ENCODE measurements around the gene ZNF385A.
"Not testable (repeated sequence)": the region's sequence is repeated elsewhere in the genome, so short reads cannot be mapped to it uniquely, and the experiment has no call there.

The ZNF385A gene

GRCh38 chr12:54352891-54353874 lies 31.4 kb downstream of the ZNF385A start:
- DNase-seq, result peak; percentile 66

- peak; percentile 66 for DNase-seq
Observed at GRCh38 chr12:54352022-54352531, 32.5 kb downstream of the ZNF385A start.

DNA sequence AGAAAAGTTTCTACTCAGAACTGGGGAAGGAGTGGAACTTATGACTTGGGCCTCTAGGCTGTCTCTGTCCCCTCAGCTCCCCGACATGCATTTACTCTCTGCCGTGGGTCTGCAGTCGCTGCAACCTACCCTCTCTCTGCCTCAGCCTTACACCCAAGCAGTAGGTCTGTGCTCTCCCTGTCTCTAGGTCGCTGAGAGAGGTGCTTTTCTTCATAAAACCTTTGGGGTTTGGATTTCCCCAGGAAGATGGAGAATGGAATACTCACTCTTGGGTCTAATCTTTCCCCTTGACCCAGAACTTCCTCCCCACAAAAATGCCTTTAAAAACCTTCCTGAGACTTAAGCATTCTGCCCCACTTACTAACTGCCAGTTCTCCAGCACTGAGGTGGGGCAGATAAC lies 33.2 kb downstream of the ZNF385A start:
- DNase-seq, result no peak

DNA sequence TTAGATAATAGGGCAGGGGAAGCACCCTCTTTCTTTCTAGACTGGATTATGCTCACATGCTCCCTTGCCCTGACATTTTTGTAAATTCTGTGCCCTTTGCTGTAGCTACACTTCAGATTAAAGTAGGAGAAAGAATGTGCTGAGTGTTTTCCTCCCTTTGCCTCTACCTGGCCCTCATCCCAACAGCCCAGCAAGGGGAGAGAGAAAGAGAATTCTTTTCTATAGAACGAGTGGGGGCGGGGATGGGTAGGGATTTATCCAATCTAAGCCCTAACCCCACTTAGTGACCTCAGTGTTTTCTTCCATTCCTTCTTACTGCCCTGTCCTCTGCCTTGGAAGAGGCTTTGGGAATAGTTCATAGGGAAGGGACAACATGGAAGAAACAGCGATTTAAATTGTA lies 33.8 kb downstream of the ZNF385A start:
- no peak for DNase-seq

GRCh38 chr12:54349679-54350078 lies 34.9 kb downstream of the ZNF385A start:
- DNase-seq, result no peak

- DNase-seq, result no peak
Observed at GRCh38 chr12:54349036-54349435, 35.5 kb downstream of the ZNF385A start.

- DNase-seq, result no peak
Observed at GRCh38 chr12:54341378-54342300, 42.9 kb downstream of the ZNF385A start.

DNA sequence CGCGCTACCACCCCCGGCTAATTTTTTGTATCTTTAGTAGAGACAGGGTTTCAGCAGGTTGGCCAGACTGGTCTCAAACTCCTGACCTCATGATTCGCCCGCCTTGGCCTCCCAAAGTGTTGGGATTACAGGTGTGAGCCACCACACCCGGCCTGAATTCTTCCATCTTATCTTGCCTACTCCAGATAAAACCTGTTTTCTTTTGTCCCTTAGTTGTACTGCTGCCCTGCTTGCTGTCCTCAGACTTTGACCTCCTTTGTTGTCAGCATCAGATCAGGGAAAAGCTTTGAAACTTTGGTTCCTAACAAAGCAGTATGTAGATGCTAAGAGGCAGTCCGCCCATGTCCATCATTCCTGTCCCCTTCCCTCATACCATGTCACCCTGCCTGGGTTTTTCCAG lies 43.7 kb downstream of the ZNF385A start:
- DNase-seq, result no peak

DNA sequence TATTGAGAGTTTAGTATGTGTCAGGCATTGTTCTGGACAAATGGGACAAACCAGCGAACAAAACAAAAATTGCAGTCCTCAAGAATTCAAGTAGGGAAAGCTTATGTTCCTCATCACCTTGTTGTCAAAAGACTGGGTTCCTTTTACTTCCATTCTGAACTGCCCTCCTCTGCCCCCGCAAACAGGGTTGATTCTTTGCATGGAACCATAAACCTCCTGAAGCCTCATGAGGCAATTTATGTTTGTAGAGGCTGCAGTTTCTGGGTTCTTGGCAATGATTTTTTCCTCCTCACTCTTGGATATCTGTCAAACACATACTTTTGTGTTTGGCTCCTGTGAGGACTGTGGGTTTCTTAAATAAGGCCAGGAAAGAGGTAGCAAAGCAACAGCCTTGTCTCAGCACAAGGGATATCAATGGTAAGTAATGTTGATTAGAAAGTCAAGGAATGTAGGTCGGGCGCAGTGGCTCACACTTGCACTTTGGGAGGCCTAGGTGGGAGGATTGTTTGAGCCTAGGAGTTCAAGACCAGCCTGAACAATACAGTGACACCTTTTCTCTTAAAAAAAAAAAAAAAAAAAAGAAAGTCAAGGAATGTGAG lies 45.7 kb downstream of the ZNF385A start:
- DNase-seq, result no peak

DNA sequence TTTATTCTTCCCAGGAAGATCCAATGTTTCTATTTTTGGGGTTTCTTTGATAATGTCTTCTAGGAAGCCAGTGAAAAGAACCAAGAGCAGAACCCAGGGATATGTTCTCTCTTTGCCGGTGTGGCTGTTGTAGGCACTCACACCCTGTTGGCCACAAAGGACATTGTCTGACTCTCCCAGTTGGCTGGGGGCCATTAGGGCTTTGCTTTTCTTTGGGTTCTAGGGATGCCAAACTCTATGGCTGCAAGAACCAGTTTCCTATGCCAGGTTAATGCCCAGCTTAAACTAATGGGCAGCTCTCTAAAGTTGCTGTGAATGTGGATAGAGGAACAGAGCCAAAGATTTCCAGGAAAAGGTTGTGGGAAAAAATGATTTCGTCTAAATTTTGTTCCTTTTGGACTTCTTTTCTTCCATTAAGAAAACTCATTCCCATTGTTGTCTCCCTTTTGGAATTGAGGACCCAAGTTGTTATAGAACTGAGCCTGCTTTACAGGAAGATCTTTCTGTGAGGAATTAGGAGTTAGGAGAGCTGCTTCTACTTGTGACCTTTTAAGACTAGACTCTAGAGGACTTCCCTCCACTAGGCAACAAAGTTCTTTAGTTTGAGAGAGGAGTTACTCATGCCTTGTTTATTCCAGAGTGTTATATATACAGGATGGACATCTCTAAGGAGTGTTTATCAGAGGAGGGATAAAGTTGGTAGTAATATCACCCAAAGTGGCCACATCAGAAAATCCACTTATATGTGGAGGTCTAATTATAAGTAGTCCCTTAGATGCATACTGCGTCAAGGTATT lies 46.5 kb downstream of the ZNF385A start:
- DNase-seq, result no peak

DNA sequence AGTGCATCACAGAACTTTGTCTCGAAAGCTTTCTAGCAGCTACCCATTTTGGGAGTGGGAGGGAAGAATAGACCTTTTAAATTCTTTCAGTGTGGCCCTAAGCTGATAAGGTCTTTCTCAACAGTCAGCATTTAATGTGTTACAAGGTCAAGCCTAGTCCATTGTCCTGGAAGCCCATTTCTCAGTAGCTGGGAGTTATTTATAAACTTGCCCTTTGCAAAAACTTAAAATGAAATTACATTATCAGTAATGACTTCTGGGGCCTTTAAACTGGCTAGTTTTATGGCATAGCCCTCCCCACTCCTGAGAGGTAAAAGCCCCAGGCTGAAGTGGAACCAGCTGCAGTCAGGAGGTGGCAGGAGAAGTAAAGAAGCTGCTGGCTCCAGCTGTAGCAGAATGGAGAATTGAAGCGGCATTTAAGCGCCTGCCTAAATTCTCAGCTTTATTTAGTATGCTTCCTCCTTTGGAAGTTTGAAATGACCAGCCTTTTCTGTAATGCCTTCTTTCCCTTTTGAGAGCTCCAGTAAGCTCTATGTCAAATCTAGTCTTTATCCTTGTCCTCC lies 47.2 kb downstream of the ZNF385A start:
- DNase-seq, result no peak

DNA sequence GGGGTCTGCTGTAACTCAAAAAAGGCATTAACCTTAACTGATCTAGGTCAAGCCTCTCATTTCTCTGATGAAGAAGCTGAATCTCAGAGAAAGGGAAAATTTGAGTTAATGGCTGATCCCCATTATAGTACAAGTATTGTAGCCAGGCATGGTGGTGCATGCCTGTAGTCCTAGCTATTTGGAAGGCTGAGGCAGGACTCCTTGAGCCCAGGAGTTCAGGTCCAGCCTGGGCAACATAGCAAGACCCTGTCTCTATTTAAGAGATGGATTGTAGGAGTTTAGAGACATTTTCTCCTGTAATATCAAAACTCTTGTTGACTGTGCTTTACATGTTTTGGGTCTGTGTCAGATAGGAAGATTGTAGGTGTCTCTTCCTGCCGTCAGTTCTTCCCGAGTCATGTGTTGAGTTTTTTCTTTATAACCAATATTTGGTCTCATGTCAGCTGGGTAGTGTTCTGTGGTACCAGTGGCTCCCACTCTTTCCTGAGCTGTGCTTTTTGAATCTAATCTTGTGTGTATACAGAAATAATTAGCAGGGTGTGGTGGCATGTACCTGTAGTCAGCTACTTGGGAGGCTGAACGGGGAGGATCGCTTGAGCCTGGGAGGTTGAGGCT lies 51.0 kb downstream of the ZNF385A start:
- DNase-seq, result no peak

DNA sequence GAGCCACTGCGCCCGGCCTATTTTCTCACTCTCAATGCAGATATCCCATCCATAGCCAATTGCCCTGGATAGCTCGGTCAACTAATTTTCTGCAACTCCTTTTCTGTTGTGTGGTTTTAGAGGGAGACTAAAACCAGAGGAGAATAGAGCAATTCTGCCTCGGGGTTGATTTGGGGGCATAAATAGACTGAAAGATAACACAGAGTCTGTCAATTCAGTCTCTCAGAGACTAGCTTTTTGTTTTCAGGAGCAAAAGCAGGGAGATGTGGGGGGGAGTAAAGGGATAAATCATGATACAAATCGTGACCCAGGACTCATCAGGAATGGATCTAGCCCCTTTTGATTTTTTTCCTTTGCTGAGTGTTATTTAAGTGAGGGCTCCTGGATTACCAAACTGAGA lies 53.1 kb downstream of the ZNF385A start:
- DNase-seq, result no peak

DNA sequence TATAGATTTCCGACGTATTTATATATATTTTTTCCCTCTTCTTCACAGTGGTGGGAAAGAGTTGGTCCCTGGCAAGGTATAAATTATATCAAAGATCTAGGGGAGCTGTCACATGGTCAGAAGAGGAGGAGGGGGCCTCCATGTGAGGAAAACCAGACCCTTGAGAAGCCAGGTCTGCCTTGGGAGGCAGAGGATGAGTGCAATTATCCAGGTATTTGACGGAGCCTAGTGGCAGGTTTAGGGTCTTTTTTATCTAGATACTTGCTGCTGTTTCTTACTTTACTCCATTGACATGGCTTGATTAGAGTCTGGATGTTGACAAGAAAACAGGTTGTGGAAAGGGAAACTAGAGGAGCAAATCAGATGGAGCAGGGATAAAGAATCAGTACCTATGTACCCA lies 54.1 kb downstream of the ZNF385A start:
- DNase-seq, result no peak

DNA sequence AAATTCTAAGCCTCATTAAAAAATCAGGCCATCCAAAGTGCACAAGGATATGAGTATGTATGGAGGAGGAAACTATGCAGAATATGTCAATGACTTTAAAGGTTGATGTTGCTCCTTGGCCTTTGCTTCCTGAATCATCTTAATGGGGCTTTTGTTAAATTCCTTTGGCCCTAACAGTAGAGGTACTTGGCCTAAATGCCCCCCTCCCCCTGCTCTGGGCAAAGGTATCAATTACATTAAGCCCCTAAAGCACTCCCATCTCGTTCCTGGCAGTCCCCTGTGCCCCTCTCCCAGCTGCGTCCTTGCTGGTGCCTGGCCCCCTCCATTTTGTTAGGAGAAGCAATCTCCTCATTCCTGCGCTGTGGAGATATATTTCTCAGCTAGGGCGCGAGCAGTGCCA lies 54.8 kb downstream of the ZNF385A start:
- no peak for DNase-seq

DNA sequence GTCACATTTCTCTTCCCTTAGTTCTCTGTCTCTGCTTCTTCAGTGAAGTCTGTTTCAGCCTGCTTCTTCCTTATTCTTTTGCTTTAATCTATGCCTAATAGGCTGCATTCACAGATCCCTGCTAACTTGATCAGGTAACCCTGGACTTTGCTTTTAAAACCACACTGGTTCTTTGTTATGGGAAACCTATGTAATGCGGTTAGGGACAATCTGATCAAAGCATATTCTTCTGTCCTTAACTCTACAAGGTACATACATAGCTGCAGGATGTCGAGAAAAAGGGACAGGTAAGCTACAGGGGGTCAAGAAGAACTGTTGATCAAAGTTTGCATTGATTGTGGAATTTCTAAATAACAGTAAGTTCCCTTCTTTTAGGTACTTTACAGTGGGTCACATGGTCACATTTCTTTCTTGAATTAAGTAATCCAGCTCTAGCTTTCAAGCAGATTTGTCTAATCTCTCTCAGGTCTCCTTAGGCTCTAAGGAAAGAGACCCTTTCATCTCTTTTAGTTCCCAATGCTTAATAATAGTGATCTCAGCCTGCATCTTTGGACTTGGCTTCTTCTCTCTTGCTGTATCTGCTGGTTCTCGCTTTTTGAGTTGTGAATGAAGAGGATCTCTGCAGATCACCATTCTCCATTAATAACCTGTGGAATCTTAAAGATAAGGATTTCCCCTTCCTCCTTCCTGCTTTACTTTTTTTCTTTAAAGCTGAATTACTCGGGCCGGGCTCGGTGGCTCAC lies 55.8 kb downstream of the ZNF385A start:
- DNase-seq, result no peak

GRCh38 chr12:54325442-54326109 lies 59.0 kb downstream of the ZNF385A start:
- not testable (repeated sequence) for DNase-seq

DNA sequence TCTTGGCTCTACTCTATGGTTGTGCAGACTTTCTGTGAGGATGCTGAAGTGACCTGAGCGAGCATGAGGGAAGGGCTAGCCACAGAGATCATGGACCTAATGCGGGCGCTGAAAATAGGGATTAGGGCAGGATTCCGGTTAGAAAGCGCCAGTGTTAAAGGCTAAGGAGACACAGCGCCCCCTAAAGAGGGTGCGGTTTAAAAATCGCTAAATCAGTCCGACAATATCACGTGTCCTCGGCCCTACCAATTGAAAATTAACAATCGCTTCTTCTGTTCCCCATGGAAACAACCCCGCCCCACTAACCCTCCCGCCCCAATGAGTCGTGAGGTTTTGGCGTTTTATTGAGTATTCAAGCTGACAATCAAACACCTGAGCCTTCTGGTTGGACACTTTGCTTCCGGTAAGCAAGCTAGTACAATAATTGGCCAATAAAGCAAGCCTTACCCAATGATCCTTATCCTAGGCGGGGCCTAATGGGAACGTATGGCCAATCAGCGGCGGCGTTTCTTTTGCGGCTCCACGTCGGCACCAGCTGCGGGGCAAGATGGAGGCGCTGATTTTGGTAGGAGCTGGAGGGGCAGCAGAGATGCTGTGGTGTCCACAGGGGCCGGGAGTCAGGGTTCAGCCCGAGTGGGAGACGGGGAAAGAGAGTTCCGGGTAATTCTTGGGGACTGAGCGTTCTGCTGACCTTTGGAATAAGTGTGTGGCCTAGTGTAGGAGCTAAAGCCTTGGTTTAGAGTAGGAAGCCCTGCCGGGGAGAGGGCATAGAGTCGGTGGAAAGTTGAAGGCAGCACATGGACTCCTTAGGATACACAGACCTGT lies 59.7 kb downstream of the ZNF385A start, which contains the start of gene COPZ1:
Gene COPZ1, plus strand, starts transcription at position 515 of the 825 bp plus-strand sequence. Its CDS starts 33 bp downstream, at position 548.
- peak; percentile 97 for DNase-seq

GRCh38 chr12:54321363-54321762 lies 63.2 kb downstream of the ZNF385A start:
- DNase-seq, result no peak

Data from NCI-H1105 treated with DMSO at 0.1 percent for 48 hours (cell line).